ENCODE data around the gene SPG11. TPM values are rescaled to one million over a fixed set of nuclear protein-coding genes. Genes with fewer than 3 reads are reported as not detected.
"Not testable (repeated sequence)": the region's sequence is repeated elsewhere in the genome, so short reads cannot be mapped to it uniquely, and the experiment has no call there.

The SPG11 gene
- total RNA-seq, 1 donor from 2014 or later: 146 TPM

DNA sequence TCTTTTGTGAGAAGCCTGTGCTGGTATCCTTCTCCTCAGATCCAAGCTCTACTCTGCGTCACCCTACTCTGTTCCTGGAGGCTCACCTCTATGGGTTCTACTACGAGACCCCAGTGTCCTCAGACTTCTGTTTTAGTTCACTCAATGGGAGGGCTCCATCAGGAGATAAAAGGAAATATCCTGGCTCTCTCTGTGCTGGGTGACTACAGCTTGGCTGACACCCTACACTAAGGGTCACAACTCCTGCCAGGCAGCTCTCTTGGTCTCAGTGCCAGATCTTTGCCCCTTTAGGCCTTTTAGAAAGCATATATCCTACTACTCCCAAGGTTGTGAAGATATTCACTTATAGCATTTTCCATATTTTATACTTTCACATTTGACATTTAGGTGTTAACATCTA, 46.5 kb downstream of the SPG11 start:
- DNase-seq (ENCODE audit: low read depth): no peak

DNA sequence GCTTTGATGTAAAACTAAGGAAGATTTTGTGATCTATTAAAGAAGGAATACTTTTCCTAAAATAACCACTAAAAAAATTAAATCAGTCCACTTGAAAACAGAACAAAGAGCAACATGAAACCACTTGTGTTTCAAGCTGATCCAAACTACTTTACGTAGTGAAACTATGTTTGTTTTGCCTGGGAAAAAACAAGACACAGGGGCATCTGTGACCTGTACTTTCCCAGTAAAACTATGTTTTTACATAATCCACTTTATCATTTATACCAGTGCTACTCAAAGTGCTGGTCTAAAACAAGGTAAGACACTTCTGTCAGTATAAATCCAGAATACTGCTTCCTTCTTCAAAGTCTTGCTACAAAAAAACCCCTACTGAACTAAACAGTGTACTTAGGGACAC, 56.7 kb downstream of the SPG11 start:
- DNase-seq (ENCODE audit: low read depth): no peak

DNA sequence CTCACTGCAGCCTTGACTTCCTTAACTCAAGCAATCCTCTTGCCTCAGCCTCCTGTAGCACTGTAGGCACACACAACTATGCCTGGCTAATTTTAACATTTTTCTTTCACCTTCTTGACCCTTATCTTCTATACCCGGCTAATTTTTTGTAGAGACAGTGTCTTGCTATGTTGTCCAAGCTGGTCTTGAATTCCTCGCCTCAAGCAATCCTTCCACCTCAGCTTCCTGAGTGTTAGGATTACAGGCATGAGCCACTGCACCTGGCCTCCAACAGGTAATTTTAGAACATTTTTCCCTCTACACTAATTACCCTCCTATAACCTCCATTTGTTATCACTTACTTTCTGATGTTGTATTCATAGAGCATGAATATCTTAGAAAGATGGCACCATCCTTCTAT, 60.3 kb downstream of the SPG11 start:
- DNase-seq (ENCODE audit: low read depth): no peak

DNA sequence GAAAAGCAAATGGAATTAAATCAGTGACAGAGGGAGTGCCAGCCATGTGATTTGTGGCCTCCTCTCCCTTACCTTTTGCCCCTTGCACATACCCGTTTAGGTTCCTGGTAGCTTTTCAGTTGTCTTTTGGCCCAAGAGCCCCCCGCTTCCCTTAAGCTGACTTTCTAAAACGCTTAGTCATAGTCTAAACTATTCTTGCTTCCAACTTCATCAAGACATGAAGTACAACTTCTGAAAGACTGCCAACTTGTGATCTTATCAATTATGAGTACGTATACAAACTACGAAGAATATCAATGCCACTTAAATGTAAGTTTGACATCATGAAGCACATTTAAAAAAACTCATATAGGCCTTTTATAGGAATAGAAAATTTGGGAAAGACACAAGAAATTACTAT, 64.6 kb downstream of the SPG11 start:
- peak; percentile 23 for DNase-seq (ENCODE audit: low read depth)

DNA sequence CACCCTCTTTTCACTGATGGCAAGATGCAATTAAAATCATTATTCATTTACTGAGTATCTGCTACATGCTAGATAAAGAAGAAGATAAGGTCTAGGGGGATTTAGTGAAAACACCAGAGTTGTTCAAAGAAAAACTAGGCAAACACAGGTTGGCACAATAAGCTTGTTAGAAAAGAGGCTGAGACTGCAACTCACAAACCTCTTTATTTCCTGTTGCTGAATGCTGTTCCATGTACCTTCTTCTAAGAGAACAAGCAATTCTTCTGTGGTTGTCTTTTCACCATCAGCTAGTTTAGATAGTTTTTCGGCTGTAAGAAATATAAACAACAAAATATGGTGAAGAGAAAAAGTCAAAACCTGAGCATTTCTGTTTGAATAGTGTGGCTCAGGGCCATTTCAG, 65.4 kb downstream of the SPG11 start:
- DNase-seq (ENCODE audit: low read depth): no peak

DNA sequence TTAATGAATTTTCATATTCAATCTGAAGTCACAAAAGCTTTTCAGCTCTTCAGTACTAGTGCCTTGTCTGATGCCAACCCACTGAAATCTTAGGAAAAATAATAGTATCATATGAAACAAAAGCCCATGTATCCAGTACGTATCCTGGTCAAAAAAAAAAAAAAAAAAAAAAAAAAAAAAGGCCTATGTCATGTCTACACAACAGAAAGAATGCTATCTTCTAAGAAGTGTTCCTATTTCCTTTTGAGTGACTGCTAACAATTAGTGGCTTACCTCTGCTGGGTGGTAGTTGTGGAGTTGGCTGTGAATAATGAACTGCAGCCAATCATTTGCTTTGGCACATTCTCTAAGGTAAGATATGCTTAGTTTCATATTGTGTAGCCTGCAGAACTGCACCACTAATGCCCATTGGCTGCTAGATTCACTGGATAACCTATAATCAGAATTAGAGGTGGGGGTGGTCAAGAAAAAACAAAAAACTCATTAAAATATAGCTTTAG, 66.9 kb downstream of the SPG11 start:
- no peak for DNase-seq (ENCODE audit: low read depth)

DNA sequence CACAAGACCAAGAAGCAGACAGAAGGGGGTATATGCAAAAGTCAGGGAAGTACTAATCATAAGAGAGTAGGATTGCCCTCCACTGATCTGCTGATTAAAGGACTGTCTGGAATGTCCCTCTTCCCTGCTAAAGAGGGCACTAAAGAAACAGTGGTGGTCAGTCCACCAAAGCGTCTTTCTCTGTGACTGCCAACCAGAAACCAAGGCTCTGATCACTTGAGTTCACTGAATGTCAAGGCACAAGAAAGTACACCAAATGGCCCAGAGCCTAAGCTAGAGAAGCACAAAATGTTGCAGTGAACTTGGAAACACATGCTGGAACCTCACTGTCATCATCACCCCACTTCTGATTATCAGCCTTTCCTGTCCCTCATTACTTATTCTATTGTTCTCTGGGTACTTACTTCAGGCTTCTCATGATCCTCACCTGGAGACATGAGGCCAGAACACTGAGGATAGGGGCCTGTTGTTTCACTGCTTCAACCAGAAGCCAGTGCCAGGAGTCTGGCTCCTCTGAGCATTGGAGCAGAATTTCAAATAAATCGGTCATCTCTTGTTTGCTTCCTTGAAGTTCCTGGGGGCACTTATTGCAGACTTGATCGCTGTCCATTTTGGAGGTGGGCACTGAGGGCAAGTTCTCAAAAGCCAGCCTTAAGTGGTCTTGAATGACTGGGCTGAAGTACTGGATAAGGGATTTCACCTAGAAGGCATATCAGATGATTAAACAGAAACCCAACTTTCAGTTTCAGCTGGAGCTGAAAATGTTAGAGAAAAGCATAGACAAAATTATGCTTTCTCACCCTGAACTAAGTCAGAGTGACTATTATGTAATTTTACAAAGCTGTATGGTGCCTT, 67.6 kb downstream of the SPG11 start:
- no peak for DNase-seq (ENCODE audit: low read depth)

DNA sequence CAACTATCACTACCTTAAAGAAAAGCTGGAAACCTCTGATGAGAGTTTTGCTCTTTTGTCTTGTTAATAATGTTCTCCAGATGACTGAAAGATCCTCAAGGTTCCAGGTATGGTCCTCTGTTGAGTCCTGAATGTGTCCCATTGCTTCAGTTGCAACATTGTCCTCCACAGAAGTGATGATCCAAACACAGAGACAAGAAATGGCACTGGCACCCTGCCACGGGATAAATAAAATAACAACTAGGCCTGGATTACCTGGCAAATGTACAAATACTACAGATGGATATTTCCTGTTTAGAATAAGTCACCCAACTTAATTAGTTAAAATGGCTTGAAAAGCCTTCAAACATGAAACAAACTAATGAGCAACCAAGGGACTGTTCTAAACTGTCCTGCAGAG, 68.2 kb downstream of the SPG11 start:
- no peak for DNase-seq (ENCODE audit: low read depth)

DNA sequence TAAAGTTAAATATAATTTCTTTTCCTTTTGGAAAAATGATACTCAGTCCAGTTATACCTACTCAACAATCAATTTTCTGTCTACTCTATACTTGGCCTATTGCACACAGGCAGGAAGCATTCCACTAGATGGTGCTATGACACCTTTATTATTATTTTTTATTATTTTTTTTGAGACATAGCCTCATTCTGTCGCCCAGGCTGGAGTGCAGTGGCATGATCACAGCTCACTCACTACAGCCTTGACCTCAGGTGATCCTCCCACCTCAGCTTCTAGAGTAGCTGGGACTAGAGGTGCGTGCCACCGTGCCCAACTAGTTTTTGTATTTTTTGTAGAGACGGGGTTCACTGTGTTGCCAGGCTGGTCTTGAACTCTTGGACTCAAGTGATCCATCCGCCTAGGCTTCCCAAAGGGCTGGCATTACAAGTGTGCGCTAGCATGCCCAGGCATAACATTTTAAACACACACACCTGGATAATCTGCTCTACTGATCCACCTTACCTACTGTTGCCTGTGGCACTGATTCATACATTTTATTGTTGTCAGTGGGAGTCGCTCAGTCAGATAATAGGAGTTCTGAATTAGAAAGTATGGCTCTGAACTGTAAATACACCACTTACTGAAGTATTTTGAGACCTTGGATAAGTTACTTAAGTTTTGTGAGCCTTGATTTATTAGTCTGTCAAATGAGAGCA, 70.3 kb downstream of the SPG11 start:
- peak; percentile 14 for DNase-seq (ENCODE audit: low read depth)

DNA sequence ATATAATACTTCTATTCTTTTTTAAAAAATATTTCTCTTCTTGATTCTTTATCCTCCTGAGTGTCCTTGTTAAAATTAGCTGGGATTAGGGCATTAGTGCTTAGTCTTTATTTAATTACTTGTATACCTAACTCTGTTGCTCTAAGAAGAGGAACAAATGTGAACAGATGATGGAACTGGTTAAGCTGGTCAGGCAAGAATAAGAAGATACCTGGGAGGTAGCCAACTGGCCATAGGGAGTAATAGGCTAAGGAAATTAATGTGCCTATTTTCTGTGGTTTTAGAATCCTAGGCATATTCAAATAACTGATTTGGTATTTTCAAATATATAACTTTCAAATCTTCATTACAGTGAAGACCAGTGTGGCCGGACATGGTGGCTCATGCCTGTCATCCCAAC, 72.1 kb downstream of the SPG11 start:
- DNase-seq (ENCODE audit: low read depth): no peak

DNA sequence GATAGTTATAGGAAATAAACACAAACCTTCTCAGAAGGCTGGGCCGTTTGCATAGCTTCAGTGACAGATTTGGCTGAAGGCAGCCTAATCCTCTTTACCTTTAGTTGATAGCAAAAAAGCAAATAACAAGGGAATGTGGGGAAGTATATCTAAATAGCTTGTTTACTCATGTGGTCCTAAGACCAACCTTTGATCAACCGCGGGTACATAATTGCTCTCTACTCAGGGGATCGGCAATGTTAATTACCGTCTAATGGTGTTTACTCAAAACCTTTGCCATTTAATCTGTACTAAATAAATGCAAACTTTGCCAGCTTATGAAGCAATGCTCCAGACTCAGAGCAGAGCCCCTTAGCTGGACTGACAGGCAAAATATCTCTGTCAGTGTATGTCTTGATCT, 74.9 kb downstream of the SPG11 start:
- DNase-seq (ENCODE audit: low read depth): no peak

DNA sequence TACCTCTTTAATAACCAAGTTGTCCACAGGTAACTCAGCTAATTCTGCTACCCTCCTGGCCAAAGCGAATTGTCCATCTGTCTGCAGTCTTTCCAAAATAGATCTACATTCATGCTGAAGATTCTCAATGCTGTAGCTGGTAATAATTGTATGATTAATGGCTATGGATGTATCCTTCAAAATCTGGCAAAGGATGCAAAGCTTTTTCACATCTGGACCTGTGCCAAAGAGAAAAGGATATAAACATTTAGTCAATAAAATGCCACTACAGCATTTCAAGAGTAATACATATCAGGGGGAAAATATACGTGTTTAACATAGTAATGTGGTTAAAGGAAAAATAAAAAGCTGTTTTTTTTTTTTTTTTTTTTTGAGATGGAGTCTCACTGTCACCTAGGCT, 77.8 kb downstream of the SPG11 start:
- no peak for DNase-seq (ENCODE audit: low read depth)

DNA sequence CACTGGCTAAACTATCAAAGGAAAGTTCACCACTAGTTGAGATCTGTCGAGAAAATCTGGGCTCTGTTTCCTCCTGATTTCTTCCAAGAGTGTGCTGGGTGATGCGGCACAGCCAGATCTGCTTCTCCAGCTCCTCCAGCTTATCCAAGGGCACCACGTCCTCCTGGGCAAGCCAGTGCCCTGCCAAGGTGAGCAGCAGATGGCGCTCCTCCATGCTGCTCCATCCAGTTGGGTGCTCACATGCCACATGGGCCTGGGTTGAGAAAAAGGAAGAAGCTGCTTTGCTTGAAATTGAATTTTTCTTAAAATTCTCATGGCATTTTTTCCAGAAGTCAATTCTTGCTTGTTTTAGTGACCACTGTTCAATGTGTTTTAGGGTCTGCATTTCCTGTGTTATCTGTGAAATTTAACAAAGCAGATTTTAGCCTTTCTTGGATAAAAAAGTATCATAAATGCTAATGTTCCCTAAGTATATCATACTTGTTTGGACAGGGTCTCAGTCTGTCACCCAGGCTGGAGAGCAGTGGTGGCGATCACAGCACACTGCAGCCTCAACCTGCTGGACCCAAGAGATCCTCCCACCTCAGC, 79.2 kb downstream of the SPG11 start:
- DNase-seq (ENCODE audit: low read depth): peak; percentile 19

DNA sequence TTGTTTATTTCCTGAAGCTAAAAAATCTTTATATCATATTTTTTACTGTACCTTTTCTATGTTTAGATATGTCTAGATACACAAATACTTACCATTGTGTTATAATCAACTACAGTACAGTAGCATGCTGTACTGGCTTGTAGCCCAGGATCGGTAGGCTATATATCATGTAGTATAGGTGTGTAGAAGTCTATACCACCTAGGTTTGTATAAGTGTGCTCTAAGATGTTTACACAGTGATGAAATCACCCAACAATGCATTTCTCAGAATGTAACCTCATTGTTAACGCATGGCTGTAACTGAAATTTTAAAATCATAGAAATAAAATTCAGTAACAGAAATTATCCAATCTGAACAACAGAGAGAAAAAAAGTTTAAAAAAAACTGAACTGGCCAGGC, 83.4 kb downstream of the SPG11 start:
- no peak for DNase-seq (ENCODE audit: low read depth)

DNA sequence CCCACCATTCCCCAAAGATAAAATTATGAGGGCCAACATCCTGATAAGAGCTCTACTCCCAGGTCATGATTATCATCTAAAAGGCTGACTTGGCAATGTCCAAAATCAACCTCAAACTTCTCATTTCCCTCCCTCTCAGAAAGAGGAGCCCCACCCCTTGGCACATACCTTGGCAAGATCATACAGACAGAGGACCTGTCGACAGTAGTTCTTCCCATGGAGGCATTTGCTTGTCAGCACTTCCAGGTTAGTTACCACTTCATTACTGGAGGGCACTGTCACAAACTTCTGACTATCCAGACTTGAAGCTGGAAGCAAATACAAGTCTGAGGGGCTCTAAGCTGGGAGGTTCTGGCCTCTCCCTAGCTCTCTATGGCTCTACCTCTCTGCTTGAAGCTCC, 88.7 kb downstream of the SPG11 start:
- no peak for DNase-seq (ENCODE audit: low read depth)

DNA sequence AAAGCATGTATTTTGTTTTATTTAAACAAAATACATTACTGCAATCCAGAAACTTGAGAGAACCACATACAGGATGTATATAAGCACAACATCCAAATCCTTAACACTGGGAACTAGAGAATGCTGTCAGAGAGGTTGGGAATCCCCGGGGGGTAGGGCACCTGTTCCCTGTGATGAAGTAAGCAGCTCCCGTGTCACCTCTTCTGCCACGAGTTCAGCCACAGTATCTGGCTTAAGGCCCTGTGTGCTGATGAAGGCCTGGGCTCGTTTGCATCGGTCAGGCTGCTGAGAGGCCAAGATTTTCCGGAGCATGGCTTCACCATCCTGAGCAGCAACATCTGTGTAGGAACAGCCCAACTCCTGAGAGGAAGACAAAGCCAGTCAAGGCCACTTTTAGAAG, 90.1 kb downstream of the SPG11 start:
- no peak for DNase-seq (ENCODE audit: low read depth)

DNA sequence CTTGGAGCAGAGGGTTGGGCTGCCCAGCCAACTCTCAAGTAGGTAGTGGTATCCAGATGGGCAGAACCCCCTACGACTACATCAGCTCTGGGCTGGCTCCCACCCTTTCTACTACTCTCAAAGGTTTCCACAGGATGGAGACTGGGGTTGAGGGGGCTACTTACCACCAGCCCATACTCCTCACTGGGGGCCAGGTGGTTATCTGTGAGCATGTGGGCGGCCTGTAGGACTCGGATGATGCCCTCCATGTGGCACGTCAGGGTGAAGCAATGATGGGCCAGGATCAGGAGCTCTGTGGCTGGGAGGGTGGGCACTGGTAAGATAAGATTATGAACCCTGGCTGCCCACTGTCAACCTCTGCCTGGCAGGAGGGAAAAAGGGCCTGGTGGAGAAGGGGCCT, 93.1 kb downstream of the SPG11 start:
- DNase-seq (ENCODE audit: low read depth): no peak

DNA sequence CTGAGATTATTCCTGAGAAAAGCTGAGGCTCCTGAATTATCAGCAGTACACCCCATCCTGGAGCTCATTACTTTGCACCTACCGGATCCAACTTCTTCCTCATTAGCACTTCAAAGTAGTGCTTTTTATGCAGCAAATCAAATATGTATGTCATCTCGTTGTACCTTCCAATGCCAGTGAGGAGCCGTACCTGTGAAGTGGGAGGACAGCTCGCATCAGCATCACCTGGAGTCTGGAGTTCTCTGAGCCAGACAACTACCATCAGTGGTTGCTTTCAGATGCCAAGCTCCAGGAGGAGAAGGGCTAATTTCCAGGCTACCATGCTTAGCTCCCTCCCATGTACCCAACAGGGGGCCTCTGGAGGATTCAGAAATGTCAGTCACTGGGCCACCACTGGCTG, 94.1 kb downstream of the SPG11 start:
- no peak for DNase-seq (ENCODE audit: low read depth)

DNA sequence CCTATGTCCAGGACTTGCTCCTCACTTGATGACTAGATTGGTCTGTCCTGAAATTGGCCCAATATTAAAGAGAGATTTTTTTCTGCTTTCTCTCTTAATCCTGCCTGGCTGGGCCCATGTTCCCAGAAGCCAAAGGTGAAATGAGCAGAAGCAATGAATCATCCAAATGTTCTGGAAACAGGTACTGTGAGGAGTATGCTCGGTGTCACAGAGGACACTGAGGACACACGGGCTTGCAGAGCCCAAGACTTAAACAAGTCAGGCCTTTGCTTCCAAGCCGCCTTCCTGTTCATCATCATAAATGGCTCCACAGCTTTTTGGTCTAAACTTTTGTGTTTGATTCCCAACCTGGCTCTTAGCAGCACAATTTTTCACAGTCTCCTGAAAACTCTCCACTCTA, 95.1 kb downstream of the SPG11 start:
- no peak for DNase-seq (ENCODE audit: low read depth)

DNA sequence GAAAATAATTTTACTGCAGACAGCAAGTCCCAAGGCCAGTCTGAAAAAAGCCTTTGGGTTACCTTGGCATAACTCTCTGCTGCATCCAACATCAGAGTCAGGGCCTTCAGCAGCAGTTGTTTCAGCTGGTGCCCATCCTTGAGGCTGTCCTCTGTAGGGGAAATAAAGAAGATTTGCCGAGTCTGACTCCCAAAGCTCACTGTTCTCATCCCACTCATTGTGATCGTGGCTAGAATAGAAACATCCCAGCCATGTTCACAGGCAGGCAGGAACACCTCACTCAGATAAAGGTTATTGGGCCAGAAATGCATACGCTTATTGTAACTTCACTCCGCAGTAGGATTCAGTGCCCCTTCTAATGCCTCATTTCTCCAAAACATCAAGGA, 97.3 kb downstream of the SPG11 start:
- DNase-seq (ENCODE audit: low read depth): no peak

DNA sequence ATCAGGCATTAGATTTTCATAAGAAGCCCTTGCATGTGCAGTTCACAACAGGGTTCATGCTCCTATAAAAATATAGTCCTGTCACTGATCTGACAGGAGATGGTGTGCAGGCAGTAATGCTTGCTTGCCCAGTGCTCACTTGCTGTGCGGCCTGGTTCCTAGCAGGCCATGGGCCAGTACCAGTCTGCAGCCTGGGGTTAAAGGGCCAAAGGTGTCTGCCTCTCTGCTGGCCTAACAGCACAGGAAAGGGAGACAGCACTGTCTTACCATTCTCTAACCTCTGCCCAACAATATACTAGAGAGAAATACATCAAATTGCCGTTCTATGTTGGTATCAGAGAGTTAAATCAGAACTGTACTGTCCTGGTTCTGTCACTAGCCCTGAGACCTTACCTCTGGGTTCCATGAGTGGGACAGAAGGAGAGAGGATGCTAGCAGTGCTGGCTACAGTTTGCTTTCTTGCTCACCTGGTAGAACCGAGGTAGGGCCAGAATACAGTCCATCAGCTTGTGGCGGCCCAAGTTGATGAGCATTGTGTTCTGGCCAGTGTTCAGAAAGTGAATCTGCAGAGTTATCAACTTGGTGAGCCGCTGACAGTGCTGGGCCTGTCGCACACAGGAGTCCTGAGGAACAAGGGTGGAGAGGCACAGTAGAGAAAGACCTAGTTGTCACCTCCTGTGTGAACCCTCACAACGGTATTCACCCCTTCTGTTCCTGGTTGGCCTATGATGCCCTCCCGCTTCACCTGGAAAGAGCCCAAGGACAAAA, 97.9 kb downstream of the SPG11 start:
- no peak for DNase-seq (ENCODE audit: low read depth)

DNA sequence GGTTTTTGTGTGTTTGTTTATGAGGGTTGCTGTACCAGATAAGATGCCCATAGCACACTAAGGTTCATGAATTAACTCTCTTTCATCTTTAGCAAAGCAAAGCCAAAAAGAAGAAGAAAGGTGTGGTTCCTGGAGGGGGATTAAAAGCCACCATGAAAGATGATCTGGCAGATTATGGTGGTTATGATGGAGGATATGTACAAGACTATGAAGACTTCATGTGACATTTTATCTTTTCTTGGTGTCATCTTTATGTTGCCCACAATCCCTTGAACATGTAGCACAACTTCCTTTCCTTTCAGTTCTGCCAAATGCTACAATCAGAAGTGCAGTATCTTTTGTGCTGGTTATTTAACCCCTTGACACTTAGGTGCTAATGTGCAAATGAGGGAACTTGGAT, 102.5 kb downstream of the SPG11 start:
- DNase-seq (ENCODE audit: low read depth): not testable (repeated sequence)

Measured in renal cortical epithelial cell (primary cell).